Liver (tissue), 3 donors: ENCODE measurements around the gene KXD1.

Experiments used
- EGR1 ChIP-seq, 2 donors: IDR thresholded peaks; 2 replicates each; pipeline ENCODE4 v1.6.1; 2016 to 2018; ENCODE audit warnings: antibody characterized with exemption in 2 of 2, low read depth in 2 of 2
- GABPA ChIP-seq, 2 donors: IDR thresholded peaks in 1 of 2; conservative IDR thresholded peaks in 1 of 2; 2 replicates each; pipeline ENCODE4 v1.6.1; 2016; ENCODE audit warnings: antibody characterized with exemption in 2 of 2, mild to moderate bottlenecking in 1 of 2, moderate library complexity in 1 of 2
- HNF4G ChIP-seq: IDR thresholded peaks from 2 replicates; pipeline ENCODE4 v1.6.1; 2016; ENCODE audit warnings: antibody characterized with exemption
- JUND ChIP-seq, 2 donors: IDR thresholded peaks; 2 replicates each; pipeline ENCODE4 v1.6.1; 2016; ENCODE audit warnings: antibody characterized with exemption in 2 of 2
- NR2F2 ChIP-seq: IDR thresholded peaks from 2 replicates; pipeline ENCODE4 v1.6.1; 2016; ENCODE audit warnings: antibody characterized with exemption
- RAD21 ChIP-seq, 2 donors: IDR thresholded peaks; 2 replicates each; pipeline ENCODE4 v1.6.1; 2016; ENCODE audit warnings: antibody characterized with exemption in 2 of 2, mild to moderate bottlenecking in 2 of 2
- SP1 ChIP-seq: IDR thresholded peaks from 2 replicates; pipeline ENCODE4 v1.6.1; 2018; ENCODE audit warnings: antibody characterized with exemption, mild to moderate bottlenecking
- TAF1 ChIP-seq: conservative IDR thresholded peaks from 2 replicates; pipeline ENCODE4 v1.6.1; 2016; ENCODE audit warnings: antibody characterized with exemption, mild to moderate bottlenecking
- YY1 ChIP-seq: IDR thresholded peaks from 2 replicates; pipeline ENCODE4 v1.6.1; 2016; ENCODE audit warnings: antibody characterized with exemption, mild to moderate bottlenecking
- TF ChIP-seq, protein P1 (sequence below): fragments of 150-350 bp; IDR thresholded peaks from 2 replicates; pipeline ENCODE4 v1.5.1; 2017; ENCODE audit warnings: improper control_type of control experiment, low read depth, low read length; ENCODE audit not compliant: missing input control
- TF ChIP-seq, protein P2 (sequence below): IDR thresholded peaks from 2 replicates; pipeline ENCODE4 v1.6.1; 2016; ENCODE audit warnings: antibody characterized with exemption
- TF ChIP-seq, protein P3 (sequence below): IDR thresholded peaks from 2 replicates; pipeline ENCODE4 v1.6.1; 2016; ENCODE audit warnings: antibody characterized with exemption, mild to moderate bottlenecking
- TF ChIP-seq, protein P4 (sequence below): IDR thresholded peaks from 2 replicates; pipeline ENCODE4 v1.6.1; 2016; ENCODE audit warnings: antibody characterized with exemption
- TF ChIP-seq, protein P5 (sequence below): IDR thresholded peaks from 2 replicates; pipeline ENCODE4 v1.6.1; 2016; ENCODE audit warnings: antibody characterized with exemption
- donor health status: healthy.
- donor health status: healthy.

DNA sequence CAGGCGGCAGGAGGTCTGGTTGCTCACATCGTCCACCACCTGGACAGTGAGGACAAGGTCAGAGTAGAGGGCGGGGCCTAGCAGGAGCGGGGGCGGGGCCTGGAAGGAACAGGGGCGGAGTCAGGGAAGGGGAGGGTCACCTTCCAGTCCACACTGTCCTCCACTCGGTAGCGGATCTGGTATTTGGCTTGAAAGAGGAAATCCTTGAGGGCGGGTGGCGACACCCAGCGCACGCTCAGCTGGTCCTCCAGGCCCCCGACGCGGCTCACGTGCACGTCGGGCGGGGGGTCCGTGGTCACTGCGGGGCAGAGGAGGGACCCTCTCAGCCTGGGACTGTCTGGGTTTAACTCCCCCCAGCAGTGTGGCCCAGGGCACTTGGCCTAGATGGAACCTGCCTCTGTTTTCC is 39.1 kb downstream of the KXD1 start:
- TF ChIP-seq, protein P1, sequence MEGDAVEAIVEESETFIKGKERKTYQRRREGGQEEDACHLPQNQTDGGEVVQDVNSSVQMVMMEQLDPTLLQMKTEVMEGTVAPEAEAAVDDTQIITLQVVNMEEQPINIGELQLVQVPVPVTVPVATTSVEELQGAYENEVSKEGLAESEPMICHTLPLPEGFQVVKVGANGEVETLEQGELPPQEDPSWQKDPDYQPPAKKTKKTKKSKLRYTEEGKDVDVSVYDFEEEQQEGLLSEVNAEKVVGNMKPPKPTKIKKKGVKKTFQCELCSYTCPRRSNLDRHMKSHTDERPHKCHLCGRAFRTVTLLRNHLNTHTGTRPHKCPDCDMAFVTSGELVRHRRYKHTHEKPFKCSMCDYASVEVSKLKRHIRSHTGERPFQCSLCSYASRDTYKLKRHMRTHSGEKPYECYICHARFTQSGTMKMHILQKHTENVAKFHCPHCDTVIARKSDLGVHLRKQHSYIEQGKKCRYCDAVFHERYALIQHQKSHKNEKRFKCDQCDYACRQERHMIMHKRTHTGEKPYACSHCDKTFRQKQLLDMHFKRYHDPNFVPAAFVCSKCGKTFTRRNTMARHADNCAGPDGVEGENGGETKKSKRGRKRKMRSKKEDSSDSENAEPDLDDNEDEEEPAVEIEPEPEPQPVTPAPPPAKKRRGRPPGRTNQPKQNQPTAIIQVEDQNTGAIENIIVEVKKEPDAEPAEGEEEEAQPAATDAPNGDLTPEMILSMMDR, result no peak
- TF ChIP-seq TAF1, result no peak
- TF ChIP-seq GABPA (IDR thresholded peaks at IDR 0.05 in 1 of 2, conservative IDR thresholded peaks at IDR 0.05 in 1 of 2), result no peak
- TF ChIP-seq, protein P2, sequence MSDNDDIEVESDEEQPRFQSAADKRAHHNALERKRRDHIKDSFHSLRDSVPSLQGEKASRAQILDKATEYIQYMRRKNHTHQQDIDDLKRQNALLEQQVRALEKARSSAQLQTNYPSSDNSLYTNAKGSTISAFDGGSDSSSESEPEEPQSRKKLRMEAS, result no peak
- TF ChIP-seq YY1, result no peak
- TF ChIP-seq, protein P3, sequence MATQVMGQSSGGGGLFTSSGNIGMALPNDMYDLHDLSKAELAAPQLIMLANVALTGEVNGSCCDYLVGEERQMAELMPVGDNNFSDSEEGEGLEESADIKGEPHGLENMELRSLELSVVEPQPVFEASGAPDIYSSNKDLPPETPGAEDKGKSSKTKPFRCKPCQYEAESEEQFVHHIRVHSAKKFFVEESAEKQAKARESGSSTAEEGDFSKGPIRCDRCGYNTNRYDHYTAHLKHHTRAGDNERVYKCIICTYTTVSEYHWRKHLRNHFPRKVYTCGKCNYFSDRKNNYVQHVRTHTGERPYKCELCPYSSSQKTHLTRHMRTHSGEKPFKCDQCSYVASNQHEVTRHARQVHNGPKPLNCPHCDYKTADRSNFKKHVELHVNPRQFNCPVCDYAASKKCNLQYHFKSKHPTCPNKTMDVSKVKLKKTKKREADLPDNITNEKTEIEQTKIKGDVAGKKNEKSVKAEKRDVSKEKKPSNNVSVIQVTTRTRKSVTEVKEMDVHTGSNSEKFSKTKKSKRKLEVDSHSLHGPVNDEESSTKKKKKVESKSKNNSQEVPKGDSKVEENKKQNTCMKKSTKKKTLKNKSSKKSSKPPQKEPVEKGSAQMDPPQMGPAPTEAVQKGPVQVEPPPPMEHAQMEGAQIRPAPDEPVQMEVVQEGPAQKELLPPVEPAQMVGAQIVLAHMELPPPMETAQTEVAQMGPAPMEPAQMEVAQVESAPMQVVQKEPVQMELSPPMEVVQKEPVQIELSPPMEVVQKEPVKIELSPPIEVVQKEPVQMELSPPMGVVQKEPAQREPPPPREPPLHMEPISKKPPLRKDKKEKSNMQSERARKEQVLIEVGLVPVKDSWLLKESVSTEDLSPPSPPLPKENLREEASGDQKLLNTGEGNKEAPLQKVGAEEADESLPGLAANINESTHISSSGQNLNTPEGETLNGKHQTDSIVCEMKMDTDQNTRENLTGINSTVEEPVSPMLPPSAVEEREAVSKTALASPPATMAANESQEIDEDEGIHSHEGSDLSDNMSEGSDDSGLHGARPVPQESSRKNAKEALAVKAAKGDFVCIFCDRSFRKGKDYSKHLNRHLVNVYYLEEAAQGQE, result no peak
- TF ChIP-seq, protein P4, sequence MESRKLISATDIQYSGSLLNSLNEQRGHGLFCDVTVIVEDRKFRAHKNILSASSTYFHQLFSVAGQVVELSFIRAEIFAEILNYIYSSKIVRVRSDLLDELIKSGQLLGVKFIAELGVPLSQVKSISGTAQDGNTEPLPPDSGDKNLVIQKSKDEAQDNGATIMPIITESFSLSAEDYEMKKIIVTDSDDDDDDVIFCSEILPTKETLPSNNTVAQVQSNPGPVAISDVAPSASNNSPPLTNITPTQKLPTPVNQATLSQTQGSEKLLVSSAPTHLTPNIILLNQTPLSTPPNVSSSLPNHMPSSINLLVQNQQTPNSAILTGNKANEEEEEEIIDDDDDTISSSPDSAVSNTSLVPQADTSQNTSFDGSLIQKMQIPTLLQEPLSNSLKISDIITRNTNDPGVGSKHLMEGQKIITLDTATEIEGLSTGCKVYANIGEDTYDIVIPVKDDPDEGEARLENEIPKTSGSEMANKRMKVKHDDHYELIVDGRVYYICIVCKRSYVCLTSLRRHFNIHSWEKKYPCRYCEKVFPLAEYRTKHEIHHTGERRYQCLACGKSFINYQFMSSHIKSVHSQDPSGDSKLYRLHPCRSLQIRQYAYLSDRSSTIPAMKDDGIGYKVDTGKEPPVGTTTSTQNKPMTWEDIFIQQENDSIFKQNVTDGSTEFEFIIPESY, result no peak
- no peak for TF ChIP-seq HNF4G
- TF ChIP-seq JUND (IDR thresholded peaks at IDR 0.05), result no peak
- no peak for TF ChIP-seq EGR1 (IDR thresholded peaks at IDR 0.05; ENCODE audit: low read depth in 2 of 2)
- TF ChIP-seq RAD21 (IDR thresholded peaks at IDR 0.05), result no peak
- TF ChIP-seq SP1, result no peak
- TF ChIP-seq, protein P5, sequence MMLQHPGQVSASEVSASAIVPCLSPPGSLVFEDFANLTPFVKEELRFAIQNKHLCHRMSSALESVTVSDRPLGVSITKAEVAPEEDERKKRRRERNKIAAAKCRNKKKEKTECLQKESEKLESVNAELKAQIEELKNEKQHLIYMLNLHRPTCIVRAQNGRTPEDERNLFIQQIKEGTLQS, result no peak
- no peak for TF ChIP-seq NR2F2
